Suprapubic skin (tissue), 4 donors: Measurements from ENCODE around the gene TIGD7. TPM values are rescaled to one million over a fixed set of nuclear protein-coding genes. Genes with fewer than 3 reads are reported as not detected.

Source experiments
- DNase-seq, 2 donors: peaks; one replicate each; pipeline ENCODE4 v3.0.0-alpha.2; 2019; ENCODE audit warnings: low spot score in 2 of 2
- H3K27ac ChIP-seq: fragments of 200-600 bp; sonication (generic); one replicate; pipeline ENCODE4 v1.5.1; 2019
- H3K27me3 ChIP-seq: fragments of 200-600 bp; sonication (generic); one replicate; pipeline ENCODE4 v1.5.1; 2019
- H3K36me3 ChIP-seq: fragments of 200-600 bp; sonication (generic); one replicate; pipeline ENCODE4 v1.5.1; 2019
- H3K4me1 ChIP-seq: fragments of 200-600 bp; sonication (generic); one replicate; pipeline ENCODE4 v1.5.1; 2019
- H3K4me3 ChIP-seq: fragments of 200-600 bp; sonication (generic); one replicate; pipeline ENCODE4 v1.5.1; 2019; ENCODE audit warnings: mild to moderate bottlenecking
- H3K9me3 ChIP-seq: fragments of 200-600 bp; sonication (generic); one replicate; pipeline ENCODE4 v1.5.1; 2019
- CTCF ChIP-seq, 2 donors: fragments of 200-600 bp in 1 of 2; fragments of 450-650 bp in 1 of 2; sonication (generic) in 1 of 2; IDR thresholded peaks; one replicate each; pipeline ENCODE4 v1.5.1; 2016 to 2019; ENCODE audit warnings: antibody characterized with exemption in 2 of 2, mild to moderate bottlenecking in 1 of 2, moderate library complexity in 1 of 2
- EP300 ChIP-seq: sonication (generic); formaldehyde crosslinking; IDR thresholded peaks from one replicate; pipeline ENCODE4 v1.6.1; 2017; ENCODE audit warnings: antibody characterized with exemption
- POLR2A ChIP-seq, 2 donors: fragments of 450-650 bp; IDR thresholded peaks; one replicate each; pipeline ENCODE4 v1.6.1; 2017; ENCODE audit warnings: antibody characterized with exemption in 2 of 2, mild to moderate bottlenecking in 2 of 2, moderate library complexity in 2 of 2
- POLR2AphosphoS5 ChIP-seq, 3 donors: sonication (generic); formaldehyde crosslinking; IDR thresholded peaks; one replicate each; pipeline ENCODE4 v1.6.1; 2017; ENCODE audit warnings: antibody characterized with exemption in 3 of 3
- WGBS: methylation state at CpG from one replicate; pipeline ENCODE4 v1.1.5; 2018; 5-methylcytosine and 5-hydroxymethylcytosine counted together
- total RNA-seq, 4 donors: library from RNA; depleted of rRNA; stranded (reverse); fragments of >200 nt; gene quantifications; one replicate each; pipeline ENCODE4 v1.1.0, GENCODE V29; 2016

Gene TIGD7
- total RNA-seq, 4 donors from 2014 or later: 1.9 to 4.3 (median 2.1) TPM

DNA sequence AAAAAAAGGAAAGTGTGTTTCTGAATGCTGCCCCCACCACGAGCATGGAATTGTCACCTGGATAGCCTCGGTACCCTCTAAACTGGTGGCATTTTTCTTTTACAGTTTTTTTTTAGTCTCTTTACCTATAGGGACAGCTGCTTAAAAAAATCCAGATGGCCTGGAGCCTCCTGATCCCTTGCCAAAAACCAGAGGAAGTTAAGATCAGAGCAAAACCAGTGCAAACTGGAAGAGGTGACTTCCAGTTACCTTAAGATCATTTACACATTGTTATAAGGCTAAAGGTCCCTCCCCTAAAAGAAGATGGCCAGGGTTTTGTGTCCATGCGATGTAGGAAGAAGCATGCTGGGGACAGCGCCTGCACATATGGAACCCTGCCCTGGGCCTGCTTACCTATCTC lies 52.3 kb downstream of the TIGD7 start:
- TF ChIP-seq POLR2AphosphoS5 (IDR thresholded peaks at IDR 0.05) (no peak), POLR2A (IDR thresholded peaks at IDR 0.05) (no peak), EP300 (no peak), CTCF (IDR thresholded peaks at IDR 0.05) (no peak)
- Histone ChIP-seq H3K27me3 (peaks cover 4% of the 10 kb centered on the region), H3K36me3 (no peaks in the 10 kb centered on the region), H3K9me3 (no peaks in the 10 kb centered on the region), H3K4me1 (no peaks in the 10 kb centered on the region), H3K27ac (no peak overlapping the region), H3K4me3 (no peak overlapping the region)
- WGBS: 75% methylated on average over 4 of the region's 4 CpGs
- DNase-seq: no peak

DNA sequence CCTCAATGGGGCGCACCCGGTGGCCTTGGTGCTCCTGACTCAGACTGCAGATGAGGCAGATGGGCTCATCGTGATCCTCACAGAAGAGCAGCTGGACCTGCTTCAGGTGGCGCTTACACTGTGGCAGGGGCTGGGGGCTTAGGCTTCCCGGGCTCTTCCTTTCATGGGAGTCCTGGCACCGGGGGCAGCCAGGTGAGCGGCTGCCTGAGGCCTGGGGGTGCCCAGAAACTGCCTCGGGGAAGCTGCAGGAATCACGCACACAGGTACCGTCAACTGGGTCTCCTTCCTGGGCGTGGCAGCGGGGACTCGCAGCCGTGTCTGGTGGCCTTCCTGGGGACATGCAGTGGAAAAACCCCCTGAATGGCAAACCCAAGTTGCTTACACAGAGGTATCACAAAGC lies 55.8 kb downstream of the TIGD7 start:
- TF ChIP-seq EP300 (no peak), CTCF (IDR thresholded peaks at IDR 0.05) (no peak), POLR2A (IDR thresholded peaks at IDR 0.05) (no peak), POLR2AphosphoS5 (IDR thresholded peaks at IDR 0.05) (no peak)
- no peaks in the 10 kb centered on the region for H3K4me1 ChIP-seq
- DNase-seq: no peak
- H3K27ac ChIP-seq: no peak overlapping the region
- H3K36me3 ChIP-seq: no peaks in the 10 kb centered on the region
- peaks cover 6% of the 10 kb centered on the region for H3K27me3 ChIP-seq
- no peak overlapping the region for H3K4me3 ChIP-seq
- H3K9me3 ChIP-seq: no peaks in the 10 kb centered on the region
- 81% methylated on average over 6 of the region's 14 CpGs for WGBS

DNA sequence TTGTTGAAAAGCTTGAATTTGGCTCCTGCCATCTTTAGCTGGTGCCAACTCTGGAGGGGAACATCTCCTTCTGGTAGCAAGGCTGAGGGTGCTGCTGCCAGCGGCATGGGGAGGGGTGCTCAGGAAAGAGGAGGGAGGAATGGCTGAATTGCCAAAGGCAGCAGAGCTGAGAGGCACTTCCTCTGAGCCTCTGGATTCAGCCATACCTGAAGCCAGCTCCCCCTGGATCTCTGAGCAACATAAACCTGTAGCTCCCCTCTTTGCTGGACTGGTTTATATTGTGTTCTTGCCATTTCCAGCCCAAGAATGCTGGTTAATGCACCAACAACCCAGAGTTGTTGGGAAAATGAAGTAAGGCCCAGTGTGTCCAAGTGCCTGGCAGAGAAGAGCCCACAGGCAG lies 56.2 kb downstream of the TIGD7 start:
- H3K27me3 ChIP-seq: peaks cover 7% of the 10 kb centered on the region
- WGBS: 83% methylated on average over 1 of the region's 1 CpG
- TF ChIP-seq POLR2A (IDR thresholded peaks at IDR 0.05) (no peak), POLR2AphosphoS5 (IDR thresholded peaks at IDR 0.05) (no peak), CTCF (IDR thresholded peaks at IDR 0.05) (no peak), EP300 (no peak)

More for the DNA sequence above, 56.2 kb downstream of the TIGD7 start:
- H3K36me3 ChIP-seq: no peaks in the 10 kb centered on the region
- H3K4me3 ChIP-seq: no peak overlapping the region
- no peak for DNase-seq
- H3K27ac ChIP-seq: no peak overlapping the region
- no peaks in the 10 kb centered on the region for H3K9me3 ChIP-seq
- no peaks in the 10 kb centered on the region for H3K4me1 ChIP-seq

Other genes starting within 250 kb of the TIGD7 start
- gene IL32, start 239.8 kb downstream of the TIGD7 start, total RNA-seq: 10 to 100 TPM in 1 of 4 donors, 1 to 10 TPM in 3; 2.6 to 11.9 (median 6.1) TPM
- not detected for gene ZSCAN10, start 206.1 kb downstream of the TIGD7 start, total RNA-seq
- 10 to 100 TPM; 18.3 to 22.5 (median 20.9) TPM for gene ZNF205, start 192.8 kb downstream of the TIGD7 start, total RNA-seq
- gene ZNF213, start 170.4 kb downstream of the TIGD7 start, total RNA-seq: 10 to 100 TPM; 14.0 to 18.0 (median 16.4) TPM
- gene OR1F1, start 117.2 kb downstream of the TIGD7 start, total RNA-seq: not detected
- 1 to 10 TPM; 2.6 to 7.7 (median 4.8) TPM for gene ZNF200, start 70.3 kb downstream of the TIGD7 start, total RNA-seq
- under 1 TPM in 3 of 4 donors, not detected in 1; 0.16 to 0.40 (median 0.17) TPM for gene MEFV, start 48.8 kb downstream of the TIGD7 start, total RNA-seq
- gene ZNF263, start 21.9 kb downstream of the TIGD7 start, total RNA-seq: 10 to 100 TPM; 40.6 to 56.3 (median 45.1) TPM
- gene ZNF75A, start 67 bp upstream of the TIGD7 start, total RNA-seq: 10 to 100 TPM; 13.8 to 40.4 (median 19.1) TPM
- gene OR2C1, start 50.5 kb upstream of the TIGD7 start, total RNA-seq: under 1 TPM in 1 of 4 donors, not detected in 3; 0.34 TPM
- gene ZSCAN32, start 95.6 kb upstream of the TIGD7 start, total RNA-seq: 10 to 100 TPM in 3 of 4 donors, 1 to 10 TPM in 1; 9.7 to 20.9 (median 11.9) TPM
- gene ZNF174, start 95.8 kb upstream of the TIGD7 start, total RNA-seq: 10 to 100 TPM in 1 of 4 donors, 1 to 10 TPM in 3; 8.4 to 14.9 (median 9.7) TPM
- gene ZNF597, start 138.1 kb upstream of the TIGD7 start, total RNA-seq: 1 to 10 TPM; 1.5 to 4.3 (median 2.4) TPM
- 10 to 100 TPM; 20.9 to 40.2 (median 26.4) TPM for gene NAA60, start 138.2 kb upstream of the TIGD7 start, total RNA-seq
- not detected for gene C16orf90, start 190.1 kb upstream of the TIGD7 start, total RNA-seq
- gene CLUAP1, start 195.6 kb upstream of the TIGD7 start, total RNA-seq: 10 to 100 TPM in 1 of 4 donors, 1 to 10 TPM in 3; 4.9 to 12.6 (median 6.6) TPM